GM12873 (cell line): Measurements from ENCODE around the gene C12orf50.

Experiments used
- TF ChIP-seq, protein P1 (sequence below): IDR thresholded peaks from 2 replicates; pipeline ENCODE4 v1.5.1; 2012; ENCODE audit warnings: low read depth, mild to moderate bottlenecking, moderate library complexity, low read length, control low read depth; ENCODE audit not compliant: insufficient read depth; ENCODE audit errors: missing control alignments

C12orf50 gene

DNA sequence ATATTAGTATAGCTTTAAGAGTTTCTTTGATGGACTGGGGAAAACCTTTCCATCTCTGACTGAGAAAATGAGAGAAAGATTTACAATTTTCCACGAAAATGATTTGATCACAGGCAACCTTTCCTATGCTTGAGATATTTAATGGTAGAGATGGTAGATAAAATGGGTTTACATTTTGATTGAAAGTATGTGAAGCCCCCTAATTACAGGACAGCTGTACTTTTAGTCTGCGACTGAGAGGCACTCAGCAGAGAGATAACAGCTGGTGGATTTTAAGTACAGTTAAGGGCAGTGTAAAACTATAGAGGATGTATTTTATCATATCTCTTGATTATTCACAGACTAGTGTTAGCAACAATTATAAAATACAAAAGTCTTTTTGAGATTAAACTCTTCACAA, 40.7 kb downstream of the C12orf50 start:
- TF ChIP-seq, protein P1, sequence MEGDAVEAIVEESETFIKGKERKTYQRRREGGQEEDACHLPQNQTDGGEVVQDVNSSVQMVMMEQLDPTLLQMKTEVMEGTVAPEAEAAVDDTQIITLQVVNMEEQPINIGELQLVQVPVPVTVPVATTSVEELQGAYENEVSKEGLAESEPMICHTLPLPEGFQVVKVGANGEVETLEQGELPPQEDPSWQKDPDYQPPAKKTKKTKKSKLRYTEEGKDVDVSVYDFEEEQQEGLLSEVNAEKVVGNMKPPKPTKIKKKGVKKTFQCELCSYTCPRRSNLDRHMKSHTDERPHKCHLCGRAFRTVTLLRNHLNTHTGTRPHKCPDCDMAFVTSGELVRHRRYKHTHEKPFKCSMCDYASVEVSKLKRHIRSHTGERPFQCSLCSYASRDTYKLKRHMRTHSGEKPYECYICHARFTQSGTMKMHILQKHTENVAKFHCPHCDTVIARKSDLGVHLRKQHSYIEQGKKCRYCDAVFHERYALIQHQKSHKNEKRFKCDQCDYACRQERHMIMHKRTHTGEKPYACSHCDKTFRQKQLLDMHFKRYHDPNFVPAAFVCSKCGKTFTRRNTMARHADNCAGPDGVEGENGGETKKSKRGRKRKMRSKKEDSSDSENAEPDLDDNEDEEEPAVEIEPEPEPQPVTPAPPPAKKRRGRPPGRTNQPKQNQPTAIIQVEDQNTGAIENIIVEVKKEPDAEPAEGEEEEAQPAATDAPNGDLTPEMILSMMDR = no peak

DNA sequence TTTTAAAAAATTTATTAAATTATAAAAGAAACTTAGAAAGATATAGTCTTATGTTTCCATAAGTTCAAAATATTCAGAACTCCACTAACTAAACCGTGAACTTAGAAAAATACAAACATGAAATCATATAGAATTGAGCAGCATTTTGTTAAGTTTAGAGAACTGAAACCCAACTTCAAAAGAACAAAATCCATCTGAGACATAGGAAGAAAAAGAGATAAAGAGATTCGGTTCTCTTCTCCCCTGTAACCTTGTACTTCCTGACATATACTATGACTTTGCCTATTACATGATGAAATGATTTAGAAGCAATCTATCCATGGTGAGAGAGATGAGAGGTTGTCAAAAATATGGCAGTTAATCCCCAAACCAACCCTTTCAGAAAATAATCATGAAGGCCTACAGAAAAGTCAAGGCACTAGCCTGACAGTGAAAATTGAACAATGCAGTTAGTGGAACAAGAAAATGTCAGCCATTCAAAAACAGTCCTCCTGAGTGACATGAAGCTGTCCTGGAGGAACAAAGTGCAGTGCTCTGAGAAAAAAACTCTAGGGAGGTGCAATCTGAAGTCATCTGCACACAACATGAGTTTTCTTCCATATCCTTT, 44.0 kb downstream of the C12orf50 start:
- TF ChIP-seq, protein P1 = no peak

DNA sequence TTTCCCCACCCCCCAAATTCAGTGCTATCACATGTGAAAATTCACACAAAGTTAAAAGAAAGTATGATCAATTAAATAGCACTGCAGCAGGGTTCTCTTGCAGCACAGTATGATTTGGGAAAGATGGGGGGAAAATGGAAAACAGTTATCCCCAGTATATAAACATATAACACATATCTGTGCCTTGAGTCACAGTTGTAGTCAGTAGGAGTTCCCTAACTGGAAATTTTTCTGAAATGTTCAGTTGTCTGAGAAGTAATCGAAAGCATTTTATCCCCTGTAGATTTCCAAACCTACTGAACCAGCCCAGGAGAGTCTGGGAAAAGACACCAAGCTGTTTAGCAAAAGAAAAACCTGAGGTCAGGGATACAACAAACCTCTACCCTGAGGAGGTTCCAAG, 47.0 kb downstream of the C12orf50 start:
- TF ChIP-seq, protein P1 = no peak

DNA sequence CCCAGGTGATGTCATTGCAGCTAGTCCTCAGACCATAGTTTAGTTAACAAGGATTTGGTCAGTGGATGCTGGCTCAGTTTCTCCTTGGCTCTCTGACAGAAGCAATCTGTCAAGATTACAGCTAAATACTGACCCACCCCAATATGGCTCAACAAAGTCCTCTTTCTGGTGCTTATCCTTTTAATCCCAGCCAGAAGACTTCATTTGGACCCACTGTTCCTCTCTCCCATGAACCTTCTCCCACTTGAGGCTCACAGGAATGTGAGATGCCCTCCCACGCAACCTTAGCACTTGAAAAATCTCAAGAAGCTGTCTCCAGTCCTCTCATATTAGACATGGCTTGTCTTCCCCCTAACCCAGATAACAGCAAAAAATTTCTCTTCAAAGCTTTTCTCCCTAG, 47.7 kb downstream of the C12orf50 start:
- TF ChIP-seq, protein P1 = no peak

DNA sequence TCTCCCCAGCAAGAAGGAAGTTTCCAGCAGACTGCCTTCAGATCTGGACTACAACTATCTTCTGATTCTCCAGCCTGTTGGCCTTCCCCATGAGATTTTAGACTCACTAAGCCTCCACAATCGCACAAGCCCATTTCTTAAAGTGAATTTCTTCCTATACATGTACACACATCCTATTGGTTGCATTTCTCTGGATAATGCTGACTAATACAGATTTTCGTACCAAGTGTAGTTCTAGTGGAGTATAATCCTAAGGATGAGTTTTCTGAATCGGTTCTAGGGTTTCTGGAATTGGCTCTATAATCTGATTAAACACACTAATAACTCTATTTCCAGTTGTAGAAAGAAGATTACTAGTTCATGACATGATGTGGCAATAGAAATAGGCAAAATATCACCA, 53.3 kb downstream of the C12orf50 start:
- TF ChIP-seq, protein P1 = no peak

DNA sequence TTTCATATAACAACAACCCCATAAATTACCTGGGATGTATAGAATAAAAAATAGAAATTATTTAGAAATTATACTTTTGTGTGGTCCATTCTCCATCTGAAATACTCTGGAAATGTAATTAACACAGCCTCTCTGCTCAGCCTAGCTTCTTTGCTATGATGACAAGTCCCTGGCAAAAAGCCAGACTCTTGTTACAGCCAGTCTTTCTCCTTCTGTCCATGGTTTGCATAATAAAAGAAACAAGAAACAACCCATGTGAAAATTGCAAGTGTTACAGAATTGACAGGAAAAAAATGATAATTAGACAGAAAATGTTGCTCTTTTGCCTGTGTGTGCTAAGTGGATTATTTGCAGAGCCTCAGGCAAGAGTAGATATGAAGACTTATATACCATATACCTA, 61.3 kb downstream of the C12orf50 start:
- TF ChIP-seq, protein P1 = no peak

DNA sequence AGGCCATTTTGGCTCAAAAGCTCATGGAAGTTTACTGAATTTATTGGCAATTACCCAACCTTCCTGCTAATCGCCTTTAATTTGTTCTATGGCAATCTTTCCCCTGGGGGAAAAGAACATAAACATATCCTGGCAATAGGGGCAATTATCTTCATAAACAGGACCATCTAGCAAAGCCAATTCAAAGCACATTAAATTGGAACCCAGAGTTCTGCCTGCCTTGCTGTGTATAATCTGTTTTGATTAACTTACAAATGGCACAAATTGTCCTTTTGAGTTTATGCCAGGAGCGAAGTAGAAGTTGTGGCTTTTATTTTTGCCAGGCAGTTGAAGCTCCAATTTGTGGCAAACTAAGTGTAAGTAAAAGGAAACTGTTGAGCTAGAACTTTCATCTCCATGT, 68.6 kb downstream of the C12orf50 start:
- TF ChIP-seq, protein P1 = no peak
